Transverse colon (tissue), 4 donors: ENCODE data around the gene ATP13A1. TPM values are rescaled to one million over a fixed set of nuclear protein-coding genes. Genes with fewer than 3 reads are reported as not detected.

Experiments used
- DNase-seq: peaks from one replicate; pipeline ENCODE4 v3.0.0-alpha.2; 2019
- H3K27ac ChIP-seq, 4 donors: fragments of 200-600 bp; sonication (generic); 2 replicates each; pipeline ENCODE4 v1.5.1; 2016 to 2018; ENCODE audit warnings: inconsistent platforms in 4 of 4
- H3K27me3 ChIP-seq: fragments of 200-600 bp; sonication (generic); 2 replicates; pipeline ENCODE4 v1.5.1; 2017; ENCODE audit warnings: inconsistent platforms
- H3K36me3 ChIP-seq, 4 donors: fragments of 200-600 bp; sonication (generic); 2 replicates each; pipeline ENCODE4 v1.5.1; 2017 to 2019; ENCODE audit warnings: inconsistent platforms in 4 of 4
- H3K4me1 ChIP-seq, 4 donors: fragments of 200-600 bp; sonication (generic); 2 replicates each; pipeline ENCODE4 v1.5.1; 2017 to 2020; ENCODE audit warnings: inconsistent platforms in 4 of 4
- H3K4me3 ChIP-seq, 4 donors: fragments of 200-600 bp; sonication (generic); 1 replicate in 1 of 4; 2 replicates in 3 of 4; pipeline versions ENCODE4 v1.5.1 to v1.6.1; 2017 to 2019; ENCODE audit warnings: inconsistent platforms in 4 of 4
- H3K9me3 ChIP-seq, 2 donors: fragments of 200-600 bp; sonication (generic); 2 replicates each; pipeline ENCODE4 v1.5.1; 2017 to 2019; ENCODE audit warnings: inconsistent platforms in 2 of 2
- CTCF ChIP-seq, 5 experiments: fragments of 200-600 bp in 3 of 5; fragments of 450-650 bp in 2 of 5; sonication (generic) in 3 of 5; IDR thresholded peaks; 1 replicate in 2 of 5; 2 replicates in 3 of 5; pipeline ENCODE4 v1.5.1; 2016 to 2017; ENCODE audit warnings: antibody characterized with exemption in 5 of 5, inconsistent platforms in 3 of 5, mild to moderate bottlenecking in 2 of 5, moderate library complexity in 1 of 5
- EP300 ChIP-seq: sonication (generic); formaldehyde crosslinking; IDR thresholded peaks from one replicate; pipeline ENCODE4 v1.6.1; 2017; ENCODE audit warnings: antibody characterized with exemption, low read depth
- POLR2A ChIP-seq: fragments of 450-650 bp; IDR thresholded peaks from one replicate; pipeline ENCODE4 v1.6.1; 2016; ENCODE audit warnings: antibody characterized with exemption, mild to moderate bottlenecking, moderate library complexity
- POLR2AphosphoS5 ChIP-seq, 3 donors: sonication (generic); formaldehyde crosslinking; IDR thresholded peaks; one replicate each; pipeline ENCODE4 v1.6.1; 2016; ENCODE audit warnings: antibody characterized with exemption in 3 of 3
- WGBS, 2 donors: methylation state at CpG; one replicate each; pipeline ENCODE4 v1.1.5; 2018; ENCODE audit warnings: low coverage in 1 of 2; 5-methylcytosine and 5-hydroxymethylcytosine counted together
- in situ Hi-C, 4 donors: fragments of 200-750 bp; cut with MboI; loops; one replicate each; pipeline versions ENCODE4 v1.15.0 to v1.15.1; 2017; ENCODE audit warnings: low sequenced_read_pairs in 3 of 4, low pct_ligation_motif_present in 1 of 4, low pct_unique_long_range_greater_than_20kb in 1 of 4
- intact Hi-C: fragments of 100-400 bp; cut with DNase I; formaldehyde crosslinking; loops from one replicate; pipeline ENCODE4 v1.15.1; 2023; ENCODE audit warnings: low total_unique reads
- total RNA-seq, 4 donors: library from RNA; depleted of rRNA; stranded (reverse); fragments of >200 nt; gene quantifications; one replicate each; pipeline ENCODE4 v1.1.0, GENCODE V29; 2016

The ATP13A1 gene
- total RNA-seq, 4 donors from 2014 or later: 112 to 929 (median 402) TPM

- 92 to 100% methylated on average over 3 to 53 of the region's 53 CpGs for WGBS, 2 donors
- TF ChIP-seq EP300: no peak
- TF ChIP-seq CTCF (IDR thresholded peaks at IDR 0.05): no peak
- no peak for TF ChIP-seq POLR2AphosphoS5 (IDR thresholded peaks at IDR 0.05)
- TF ChIP-seq POLR2A: no peak
- in situ Hi-C loops (loop anchor here in 1 of 4 donors (25.0 kb wide), 1 partner anchor 100 kb away; the partner anchor contains the start of genes CILP2 and YJEFN3), intact Hi-C loops (no loop called here)
- no peak for DNase-seq
- H3K27ac ChIP-seq: no peak overlapping the region
- no peaks in the 10 kb centered on the region for H3K27me3 ChIP-seq
- H3K9me3 ChIP-seq: no peaks in the 10 kb centered on the region
- no peak overlapping the region for H3K4me3 ChIP-seq
- H3K36me3 ChIP-seq: peaks cover 0 to 5% (median 0%) of the 10 kb centered on the region in 4 donors
- peaks cover 0 to 6% (median 0%) of the 10 kb centered on the region in 4 donors for H3K4me1 ChIP-seq
These were observed 25.8 kb downstream of the ATP13A1 start for GRCh38 chr19:19637523-19638251.

- intact Hi-C loops (no loop called here), in situ Hi-C loops (loop anchor here in 1 of 4 donors (25.0 kb wide), 1 partner anchor 100 kb away; the partner anchor contains the start of genes CILP2 and YJEFN3)
- WGBS, 2 donors: 92% methylated on average over 27 of the region's 27 CpGs; no CpG with 5 or more reads in 1 of the 2 donors
- DNase-seq: no peak
- Histone ChIP-seq H3K36me3 (peaks cover 0 to 7% (median 0%) of the 10 kb centered on the region in 4 donors), H3K4me1 (peaks cover 0 to under 1% (median 0%) of the 10 kb centered on the region in 4 donors), H3K27me3 (no peaks in the 10 kb centered on the region), H3K4me3 (no peak overlapping the region), H3K9me3 (no peaks in the 10 kb centered on the region), H3K27ac (no peak overlapping the region)
- TF ChIP-seq POLR2AphosphoS5 (IDR thresholded peaks at IDR 0.05): no peak
- no peak for TF ChIP-seq CTCF (IDR thresholded peaks at IDR 0.05)
- no peak for TF ChIP-seq EP300
- TF ChIP-seq POLR2A: no peak
These were observed 26.3 kb downstream of the ATP13A1 start for GRCh38 chr19:19637186-19637522.

DNA sequence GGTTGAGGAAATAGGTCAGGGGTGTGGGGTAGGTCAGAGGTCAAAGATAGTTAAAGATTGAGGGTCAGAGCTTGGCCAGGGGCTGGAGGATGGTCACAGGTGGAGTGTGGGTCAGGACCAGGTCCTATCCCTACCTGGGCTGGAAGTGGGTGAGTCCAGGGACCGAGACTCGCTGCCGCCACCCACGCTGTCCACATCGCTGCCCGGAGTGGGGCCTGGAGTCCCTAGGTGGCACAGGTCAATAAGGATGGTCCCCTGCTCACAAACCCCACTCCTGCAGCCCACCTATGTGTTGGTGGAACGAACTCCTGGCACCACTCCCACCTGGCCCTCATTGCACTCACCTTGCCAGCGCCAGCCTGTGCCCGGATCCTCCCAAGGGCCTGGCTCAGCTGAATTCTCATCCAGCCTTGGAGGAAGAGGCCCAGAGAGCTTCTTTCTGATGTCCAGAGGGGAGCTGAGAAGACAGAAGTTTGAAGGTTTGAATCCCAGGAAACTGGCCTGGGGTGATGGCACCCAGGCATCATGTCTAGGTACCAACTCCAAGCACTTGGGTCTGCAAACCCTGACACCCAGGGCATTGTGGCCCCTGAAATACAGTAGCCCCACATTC, 26.8 kb downstream of the ATP13A1 start:
- no peak for DNase-seq
- TF ChIP-seq EP300 (no peak), POLR2A (no peak), CTCF (IDR thresholded peaks at IDR 0.05) (no peak), POLR2AphosphoS5 (IDR thresholded peaks at IDR 0.05) (no peak)
- intact Hi-C loops (no loop called here), in situ Hi-C loops (loop anchor here in 1 of 4 donors (25.0 kb wide), 1 partner anchor 99 kb away; the partner anchor contains the start of genes CILP2 and YJEFN3)
- no peaks in the 10 kb centered on the region for H3K4me1 ChIP-seq
- H3K27me3 ChIP-seq: no peaks in the 10 kb centered on the region
- H3K27ac ChIP-seq: no peak overlapping the region
- H3K36me3 ChIP-seq: peaks cover 0 to 7% (median 0%) of the 10 kb centered on the region in 4 donors
- no peak overlapping the region for H3K4me3 ChIP-seq
- WGBS, 2 donors: 94% methylated on average over 9 of the region's 9 CpGs; no CpG with 5 or more reads in 1 of the 2 donors
- no peaks in the 10 kb centered on the region for H3K9me3 ChIP-seq

GRCh38 chr19:19635313-19635702, 28.2 kb downstream of the ATP13A1 start:
- intact Hi-C loops: no loop called here
- TF ChIP-seq EP300 (no peak), CTCF (IDR thresholded peaks at IDR 0.05) (no peak), POLR2A (no peak), POLR2AphosphoS5 (IDR thresholded peaks at IDR 0.05) (no peak)
- Histone ChIP-seq H3K9me3 (no peaks in the 10 kb centered on the region), H3K36me3 (peaks cover 0 to 7% (median 0%) of the 10 kb centered on the region in 4 donors), H3K27me3 (no peaks in the 10 kb centered on the region), H3K4me1 (no peaks in the 10 kb centered on the region), H3K27ac (no peak overlapping the region), H3K4me3 (no peak overlapping the region)
- WGBS, 2 donors: 92% methylated on average over 14 of the region's 14 CpGs; no CpG with 5 or more reads in 1 of the 2 donors
- in situ Hi-C loops: loop anchor here in 1 of 4 donors (25.0 kb wide), 1 partner anchor 98 kb away; the partner anchor contains the start of genes CILP2 and YJEFN3
- no peak for DNase-seq
